SK-N-SH treated with all-trans-retinoic acid at 6 μM for 48 hours (cell line): ENCODE measurements around the gene ST6GALNAC3.

Source experiments
- ATAC-seq: fragments of 200-7000 bp; cut with Tn5 transposase; 3 replicates; pipeline ENCODE4 v1.9.1; 2020; ENCODE audit warnings: mild to moderate bottlenecking, moderate library complexity
- ARNTL ChIP-seq: fragments of 450-650 bp; formaldehyde crosslinking; IDR thresholded peaks from 2 replicates; pipeline ENCODE4 v1.5.0; 2020; ENCODE audit warnings: low read depth, mild to moderate bottlenecking, moderate library complexity, borderline replicate concordance
- BACH2 ChIP-seq: fragments of 250-450 bp; sonication (Bioruptor Pico); IDR thresholded peaks from 2 replicates; pipeline ENCODE4 v1.9.0; 2021; ENCODE audit warnings: mild to moderate bottlenecking, borderline replicate concordance
- CSDC2 ChIP-seq: fragments of 250-450 bp; sonication (Bioruptor Pico); IDR thresholded peaks from 2 replicates; pipeline ENCODE4 v1.5.0; 2020; ENCODE audit warnings: mild to moderate bottlenecking, moderate library complexity
- ESRRG ChIP-seq: fragments of 250-450 bp; sonication (Bioruptor Pico); IDR thresholded peaks from 2 replicates; pipeline ENCODE4 v1.6.1; 2021; ENCODE audit warnings: mild to moderate bottlenecking
- GLIS3 ChIP-seq: fragments of 250-450 bp; sonication (Bioruptor Pico); IDR thresholded peaks from 2 replicates; pipeline ENCODE4 v1.5.0; 2020; ENCODE audit warnings: mild to moderate bottlenecking, moderate library complexity
- ISL1 ChIP-seq: fragments of 250-450 bp; sonication (Bioruptor Pico); IDR thresholded peaks from 2 replicates; pipeline ENCODE4 v2.1.2; 2022; ENCODE audit warnings: mild to moderate bottlenecking, moderate library complexity
- PATZ1 ChIP-seq: fragments of 250-450 bp; sonication (Bioruptor Pico); IDR thresholded peaks from 2 replicates; pipeline ENCODE4 v1.8.0; 2020; ENCODE audit warnings: mild to moderate bottlenecking, moderate library complexity, borderline replicate concordance
- PPARA ChIP-seq: fragments of 250-450 bp; sonication (Bioruptor Pico); IDR thresholded peaks from 2 replicates; pipeline ENCODE4 v1.5.0; 2020; ENCODE audit warnings: mild to moderate bottlenecking, borderline replicate concordance
- RARB ChIP-seq: fragments of 250-450 bp; sonication (Bioruptor Pico); IDR thresholded peaks from 2 replicates; pipeline ENCODE4 v1.8.0; 2021; ENCODE audit warnings: mild to moderate bottlenecking, moderate library complexity
- SNAI2 ChIP-seq: fragments of 250-450 bp; sonication (Bioruptor Pico); IDR thresholded peaks from 2 replicates; pipeline ENCODE4 v1.5.0; 2020; ENCODE audit warnings: mild to moderate bottlenecking, moderate library complexity
- TCF4 ChIP-seq: fragments of 250-450 bp; sonication (Bioruptor Pico); IDR thresholded peaks from 2 replicates; pipeline ENCODE4 v1.8.0; 2021; ENCODE audit warnings: mild to moderate bottlenecking, moderate library complexity, borderline replicate concordance
- TOX ChIP-seq: fragments of 250-450 bp; sonication (Bioruptor Pico); IDR thresholded peaks from 2 replicates; pipeline ENCODE4 v1.8.0; 2021; ENCODE audit warnings: mild to moderate bottlenecking, moderate library complexity, borderline replicate concordance
- TSHZ2 ChIP-seq: fragments of 250-450 bp; sonication (Bioruptor Pico); IDR thresholded peaks from 2 replicates; pipeline ENCODE4 v1.5.0; 2020; ENCODE audit warnings: mild to moderate bottlenecking, moderate library complexity
- ZC3H10 ChIP-seq: fragments of 250-450 bp; sonication (Bioruptor Pico); IDR thresholded peaks from 2 replicates; pipeline ENCODE4 v1.5.1; 2021; ENCODE audit warnings: mild to moderate bottlenecking, moderate library complexity
- ZFP3 ChIP-seq: fragments of 250-450 bp; sonication (Bioruptor Pico); IDR thresholded peaks from 2 replicates; pipeline ENCODE4 v1.5.0; 2020; ENCODE audit warnings: mild to moderate bottlenecking, moderate library complexity
- ZFP30 ChIP-seq: fragments of 450-650 bp; formaldehyde crosslinking; IDR thresholded peaks from 2 replicates; pipeline ENCODE4 v1.5.0; 2022; ENCODE audit warnings: mild to moderate bottlenecking, moderate library complexity
- ZNF70 ChIP-seq: fragments of 450-650 bp; formaldehyde crosslinking; IDR thresholded peaks from 2 replicates; pipeline ENCODE4 v1.5.0; 2020; ENCODE audit warnings: mild to moderate bottlenecking, moderate library complexity
- ZNF8 ChIP-seq: fragments of 450-650 bp; formaldehyde crosslinking; IDR thresholded peaks from 2 replicates; pipeline ENCODE4 v1.5.0; 2020; ENCODE audit warnings: mild to moderate bottlenecking, moderate library complexity
- TF ChIP-seq, protein P1 (sequence below): fragments of 250-450 bp; sonication (Bioruptor Pico); IDR thresholded peaks from 2 replicates; pipeline ENCODE4 v1.5.1; 2021; ENCODE audit warnings: mild to moderate bottlenecking, moderate library complexity
- TF ChIP-seq, protein P2 (sequence below): fragments of 250-450 bp; sonication (Bioruptor Pico); IDR thresholded peaks from 2 replicates; pipeline ENCODE4 v1.5.1; 2020; ENCODE audit warnings: low read depth, mild to moderate bottlenecking, moderate library complexity
- TF ChIP-seq, protein P3 (sequence below): fragments of 250-450 bp; sonication (Bioruptor Pico); IDR thresholded peaks from 2 replicates; pipeline ENCODE4 v1.8.0; 2021; ENCODE audit warnings: low read depth, mild to moderate bottlenecking, moderate library complexity, borderline replicate concordance

ST6GALNAC3 gene

DNA sequence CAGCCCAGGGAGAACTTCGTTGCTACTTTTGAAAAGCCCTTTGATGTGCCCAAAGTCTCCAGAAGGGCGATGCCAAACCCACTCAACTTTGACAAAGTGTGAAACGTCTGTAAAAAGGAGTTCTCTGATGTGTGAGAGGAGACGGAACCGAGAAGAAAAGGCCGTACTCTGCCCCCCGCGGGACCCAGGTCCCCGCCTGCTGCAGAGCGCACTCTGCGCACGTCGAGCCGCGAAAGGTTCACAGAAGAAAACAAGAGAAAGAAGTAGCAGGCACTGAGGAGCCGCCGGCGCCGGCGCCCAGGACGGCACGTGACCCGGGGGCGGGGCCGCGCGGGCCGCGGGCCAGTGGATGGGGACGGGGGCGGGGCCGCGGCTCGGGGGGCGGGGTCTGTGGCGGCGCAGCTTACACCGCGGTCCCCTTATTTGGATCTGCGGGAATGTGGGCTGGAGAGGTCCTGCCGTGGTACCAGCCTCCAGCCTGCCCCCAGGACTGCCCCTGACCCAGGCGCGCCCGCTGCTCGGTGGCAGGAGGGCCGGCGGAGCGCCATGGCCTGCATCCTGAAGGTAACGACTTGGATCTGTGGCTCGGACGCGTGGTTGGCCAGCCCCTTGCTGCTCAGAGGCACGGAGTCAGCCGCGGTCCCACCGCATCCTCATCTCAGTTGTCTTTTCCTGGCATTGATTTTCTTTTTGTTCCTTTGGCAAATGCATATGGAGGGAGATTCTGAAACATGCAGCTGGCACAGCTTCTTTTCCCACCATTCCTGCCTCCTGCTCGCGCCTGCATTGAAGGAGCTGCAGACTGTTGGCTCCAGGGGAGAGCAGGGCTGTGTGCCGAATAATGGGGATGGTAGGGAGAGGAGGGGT lies at the start of gene ST6GALNAC3:
TSS of gene ST6GALNAC3 (plus strand) at position 426 of the 867 bp plus-strand sequence.
- peak; percentile 76 for ATAC-seq
- TF ChIP-seq CSDC2 (CRISPR knock-in tag) (0 out of 2 replicates have a peak, but pooled peaks have one; percentile 15), ZFP3 (no peak), PATZ1 (CRISPR knock-in tag) (no peak), TSHZ2 (CRISPR knock-in tag) (no peak), ZFP30 (CRISPR knock-in tag) (no peak), TCF4 (no peak), ARNTL (no peak), SNAI2 (CRISPR knock-in tag) (no peak), ZC3H10 (CRISPR knock-in tag) (no peak), ZNF70 (CRISPR knock-in tag) (no peak), GLIS3 (CRISPR knock-in tag) (no peak)
- TF ChIP-seq, protein P1, sequence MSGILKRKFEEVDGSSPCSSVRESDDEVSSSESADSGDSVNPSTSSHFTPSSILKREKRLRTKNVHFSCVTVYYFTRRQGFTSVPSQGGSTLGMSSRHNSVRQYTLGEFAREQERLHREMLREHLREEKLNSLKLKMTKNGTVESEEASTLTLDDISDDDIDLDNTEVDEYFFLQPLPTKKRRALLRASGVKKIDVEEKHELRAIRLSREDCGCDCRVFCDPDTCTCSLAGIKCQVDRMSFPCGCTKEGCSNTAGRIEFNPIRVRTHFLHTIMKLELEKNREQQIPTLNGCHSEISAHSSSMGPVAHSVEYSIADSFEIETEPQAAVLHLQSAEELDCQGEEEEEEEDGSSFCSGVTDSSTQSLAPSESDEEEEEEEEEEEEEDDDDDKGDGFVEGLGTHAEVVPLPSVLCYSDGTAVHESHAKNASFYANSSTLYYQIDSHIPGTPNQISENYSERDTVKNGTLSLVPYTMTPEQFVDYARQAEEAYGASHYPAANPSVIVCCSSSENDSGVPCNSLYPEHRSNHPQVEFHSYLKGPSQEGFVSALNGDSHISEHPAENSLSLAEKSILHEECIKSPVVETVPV = 0 out of 2 replicates have a peak, but pooled peaks have one; percentile 8
- TF ChIP-seq, protein P2, sequence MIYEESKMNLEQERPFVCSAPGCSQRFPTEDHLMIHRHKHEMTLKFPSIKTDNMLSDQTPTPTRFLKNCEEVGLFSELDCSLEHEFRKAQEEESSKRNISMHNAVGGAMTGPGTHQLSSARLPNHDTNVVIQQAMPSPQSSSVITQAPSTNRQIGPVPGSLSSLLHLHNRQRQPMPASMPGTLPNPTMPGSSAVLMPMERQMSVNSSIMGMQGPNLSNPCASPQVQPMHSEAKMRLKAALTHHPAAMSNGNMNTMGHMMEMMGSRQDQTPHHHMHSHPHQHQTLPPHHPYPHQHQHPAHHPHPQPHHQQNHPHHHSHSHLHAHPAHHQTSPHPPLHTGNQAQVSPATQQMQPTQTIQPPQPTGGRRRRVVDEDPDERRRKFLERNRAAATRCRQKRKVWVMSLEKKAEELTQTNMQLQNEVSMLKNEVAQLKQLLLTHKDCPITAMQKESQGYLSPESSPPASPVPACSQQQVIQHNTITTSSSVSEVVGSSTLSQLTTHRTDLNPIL = no peak
- TF ChIP-seq, protein P3, sequence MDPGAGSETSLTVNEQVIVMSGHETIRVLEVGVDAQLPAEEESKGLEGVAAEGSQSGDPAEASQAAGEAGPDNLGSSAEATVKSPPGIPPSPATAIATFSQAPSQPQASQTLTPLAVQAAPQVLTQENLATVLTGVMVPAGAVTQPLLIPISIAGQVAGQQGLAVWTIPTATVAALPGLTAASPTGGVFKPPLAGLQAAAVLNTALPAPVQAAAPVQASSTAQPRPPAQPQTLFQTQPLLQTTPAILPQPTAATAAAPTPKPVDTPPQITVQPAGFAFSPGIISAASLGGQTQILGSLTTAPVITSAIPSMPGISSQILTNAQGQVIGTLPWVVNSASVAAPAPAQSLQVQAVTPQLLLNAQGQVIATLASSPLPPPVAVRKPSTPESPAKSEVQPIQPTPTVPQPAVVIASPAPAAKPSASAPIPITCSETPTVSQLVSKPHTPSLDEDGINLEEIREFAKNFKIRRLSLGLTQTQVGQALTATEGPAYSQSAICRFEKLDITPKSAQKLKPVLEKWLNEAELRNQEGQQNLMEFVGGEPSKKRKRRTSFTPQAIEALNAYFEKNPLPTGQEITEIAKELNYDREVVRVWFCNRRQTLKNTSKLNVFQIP (CRISPR knock-in tag) = no peak

GRCh38 chr1:76027341-76027740 lies 47.2 kb upstream of the ST6GALNAC3 start:
- ATAC-seq = no peak
- TF ChIP-seq ZNF8 (CRISPR knock-in tag) (no peak), BACH2 (no peak), TOX (CRISPR knock-in tag) (no peak), GLIS3 (CRISPR knock-in tag) (no peak), ESRRG (CRISPR knock-in tag) (no peak)
- TF ChIP-seq, all 23 proteins: peak for 0

DNA sequence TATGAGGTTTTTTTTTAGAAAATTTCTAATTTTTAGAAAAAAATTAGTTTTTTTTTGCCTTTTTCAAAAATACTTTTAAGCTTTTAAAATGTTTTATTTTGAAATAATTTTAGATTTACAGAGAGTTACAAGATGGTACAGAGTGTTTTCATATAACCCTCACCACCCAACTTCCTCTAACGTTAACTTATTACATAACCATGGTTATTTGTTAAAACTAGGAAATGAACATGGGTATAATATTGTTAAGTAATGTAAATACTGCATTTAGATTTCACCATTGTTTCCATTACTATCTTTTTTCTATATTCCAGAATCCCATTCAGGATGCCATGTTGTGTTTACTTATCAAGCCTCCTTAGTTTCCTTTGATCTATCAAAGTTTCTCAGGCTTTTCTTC lies 45.2 kb upstream of the ST6GALNAC3 start:
- ATAC-seq = no peak
- TF ChIP-seq ARNTL (no peak), PPARA (CRISPR knock-in tag) (no peak), ISL1 (CRISPR knock-in tag) (no peak), GLIS3 (CRISPR knock-in tag) (no peak), CSDC2 (CRISPR knock-in tag) (no peak), ZNF70 (CRISPR knock-in tag) (no peak), ESRRG (CRISPR knock-in tag) (no peak), RARB (no peak), SNAI2 (CRISPR knock-in tag) (no peak), TSHZ2 (CRISPR knock-in tag) (no peak), TCF4 (no peak)
- TF ChIP-seq, protein P1 = no peak
- TF ChIP-seq, protein P3 (CRISPR knock-in tag) = no peak
